ENCODE data around the gene ZNF629.
A peak's percentile ranks its signal among the peaks of the same experiment; 100 is the strongest.

The ZNF629 gene

DNA sequence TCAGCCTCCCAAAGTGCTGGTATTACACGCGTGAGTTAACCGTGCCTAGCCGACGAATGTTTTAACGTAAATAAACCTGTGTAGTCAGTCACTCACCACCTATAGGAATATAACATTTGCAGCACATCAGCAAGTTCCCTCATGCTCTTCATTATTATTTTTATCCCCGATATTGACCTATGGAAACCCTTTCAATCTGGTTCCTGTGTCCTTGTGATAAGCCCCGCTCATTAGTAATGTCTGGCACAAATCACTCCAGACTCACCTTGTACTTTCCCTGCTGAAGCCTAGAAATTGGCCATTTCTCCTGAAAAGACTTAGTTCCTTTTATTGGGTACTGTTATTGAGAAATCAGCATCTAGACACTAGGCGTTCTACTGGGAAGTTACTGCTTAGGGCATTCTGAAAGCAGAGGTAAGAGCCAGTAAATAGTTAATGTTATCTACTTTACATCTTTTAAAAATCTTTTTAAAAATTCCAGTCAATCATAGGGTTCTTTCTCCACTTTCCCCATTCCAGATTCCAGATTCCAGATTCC lies 40.3 kb downstream of the ZNF629 start:
- DNase-seq = no peak

DNA sequence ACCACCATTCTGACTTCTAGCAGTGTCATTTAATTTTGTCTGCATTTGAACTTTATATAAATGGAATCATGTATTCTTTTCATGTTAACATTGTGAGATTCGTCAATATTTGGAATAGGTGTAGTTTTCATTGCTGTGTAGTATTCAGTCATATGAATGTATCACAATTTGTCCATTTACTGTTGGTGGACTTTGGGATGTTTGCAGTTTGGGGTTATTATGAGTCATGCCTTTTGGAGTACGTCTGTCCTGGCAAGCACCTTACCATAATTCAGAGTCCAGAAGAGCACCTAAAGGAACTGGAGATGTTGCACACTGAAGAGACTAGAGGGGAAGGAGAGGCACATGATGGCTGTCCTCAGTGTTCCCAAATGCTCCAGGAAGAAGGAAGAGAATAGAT lies 41.9 kb downstream of the ZNF629 start:
- no peak for DNase-seq

- no peak for DNase-seq
Observed at GRCh38 chr16:30744183-30744582, 42.8 kb downstream of the ZNF629 start.

DNA sequence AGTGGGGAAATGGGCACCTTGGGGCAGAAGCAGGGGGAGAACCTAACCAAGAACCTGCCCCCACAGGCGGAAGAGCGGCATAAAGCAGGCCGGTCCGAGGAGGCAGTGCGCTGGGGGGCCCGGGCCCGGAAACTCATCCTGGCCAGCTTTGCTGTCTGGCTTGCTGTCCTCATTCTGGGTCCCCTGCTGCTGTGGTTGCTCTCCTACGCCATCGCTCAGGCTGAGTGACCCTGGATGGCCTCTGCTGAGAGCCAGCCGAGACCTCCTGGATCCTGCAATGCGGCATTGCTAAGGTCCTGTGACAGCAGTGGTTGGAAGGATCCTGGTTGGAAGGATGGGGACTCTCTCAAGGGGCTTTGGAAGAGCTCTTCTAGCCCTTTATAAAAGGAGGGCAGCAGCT lies 43.3 kb downstream of the ZNF629 start:
- no peak for DNase-seq

- no peak for DNase-seq
Observed at GRCh38 chr16:30741461-30741914, 45.5 kb downstream of the ZNF629 start.

DNA sequence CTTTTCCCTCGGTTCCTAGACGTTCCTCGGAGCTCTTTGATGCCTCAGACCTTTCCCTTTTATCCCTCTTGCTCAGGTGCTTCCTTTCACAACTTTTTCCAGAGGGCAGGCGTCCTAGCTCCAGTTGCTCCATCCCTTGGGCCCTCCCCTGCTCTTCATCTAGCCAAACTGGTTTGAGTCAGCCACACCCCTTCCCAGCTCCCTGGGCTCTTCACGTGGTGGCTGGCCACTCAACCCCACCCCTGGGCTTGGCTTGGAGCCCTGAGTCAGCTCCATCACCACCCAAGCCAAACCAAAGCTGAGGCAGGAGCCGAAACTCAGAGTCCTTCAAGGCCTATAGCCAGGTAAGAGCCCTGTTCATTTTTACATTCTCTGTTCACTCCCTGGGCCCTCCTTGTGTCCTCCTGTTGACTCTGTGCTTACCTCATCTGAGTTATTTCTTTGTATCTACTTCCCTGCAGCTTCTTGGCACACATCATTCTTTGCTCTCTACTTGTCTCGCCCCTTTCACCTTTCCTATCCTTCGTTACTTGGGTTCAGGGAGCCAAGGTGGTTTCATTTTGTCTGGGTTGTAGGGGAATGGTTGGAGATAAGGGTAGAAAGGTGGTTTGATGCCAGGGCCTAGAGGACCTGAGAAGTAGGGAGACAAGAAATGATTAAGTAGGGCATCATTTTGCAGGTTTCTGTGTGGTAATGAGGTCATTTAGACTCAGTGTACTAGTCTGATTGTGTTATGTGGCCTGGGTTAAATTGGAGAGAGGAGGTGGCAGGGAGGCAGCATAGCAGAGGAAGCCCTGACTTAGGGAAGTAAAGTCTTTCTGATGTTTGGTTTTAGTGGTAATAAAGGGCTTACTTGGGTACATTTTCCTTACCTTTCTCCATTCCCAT lies 46.4 kb downstream of the ZNF629 start:
- peak in 1 of 2 experiments; percentile 44 for DNase-seq

DNA sequence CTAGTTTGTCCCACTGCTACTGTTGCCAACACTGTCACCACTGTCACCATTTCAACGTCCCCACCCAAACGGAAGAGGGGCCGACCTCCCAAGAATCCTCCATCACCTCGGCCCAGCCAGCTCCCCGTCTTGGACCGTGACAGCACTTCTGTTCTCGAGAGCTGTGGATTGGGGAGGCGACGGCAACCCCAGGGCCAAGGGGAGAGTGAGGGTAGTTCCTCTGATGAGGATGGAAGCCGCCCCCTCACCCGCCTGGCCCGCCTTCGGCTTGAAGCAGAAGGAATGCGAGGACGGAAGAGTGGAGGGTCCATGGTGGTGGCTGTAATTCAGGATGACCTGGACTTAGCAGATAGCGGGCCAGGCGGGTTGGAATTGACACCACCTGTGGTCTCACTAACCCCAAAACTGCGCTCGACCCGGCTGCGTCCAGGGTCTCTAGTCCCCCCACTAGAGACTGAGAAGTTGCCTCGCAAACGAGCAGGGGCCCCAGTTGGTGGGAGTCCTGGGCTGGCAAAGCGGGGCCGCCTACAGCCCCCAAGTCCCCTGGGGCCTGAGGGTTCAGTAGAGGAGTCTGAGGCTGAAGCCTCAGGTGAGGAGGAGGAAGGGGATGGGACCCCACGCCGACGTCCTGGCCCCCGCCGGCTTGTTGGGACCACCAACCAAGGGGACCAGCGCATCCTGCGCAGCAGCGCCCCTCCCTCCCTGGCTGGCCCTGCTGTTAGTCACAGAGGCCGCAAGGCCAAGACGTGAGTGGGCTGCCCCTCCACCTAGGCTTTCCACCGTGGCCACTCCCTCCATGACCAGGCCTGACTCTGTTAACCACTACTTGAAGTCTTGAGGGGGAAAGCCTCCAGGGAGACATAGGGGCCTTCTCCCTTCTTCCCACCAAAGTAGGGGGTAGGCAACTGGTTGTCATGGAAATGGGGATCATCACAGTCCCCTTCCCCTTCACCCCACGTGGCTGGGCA lies 47.7 kb downstream of the ZNF629 start:
- DNase-seq = no peak

DNA sequence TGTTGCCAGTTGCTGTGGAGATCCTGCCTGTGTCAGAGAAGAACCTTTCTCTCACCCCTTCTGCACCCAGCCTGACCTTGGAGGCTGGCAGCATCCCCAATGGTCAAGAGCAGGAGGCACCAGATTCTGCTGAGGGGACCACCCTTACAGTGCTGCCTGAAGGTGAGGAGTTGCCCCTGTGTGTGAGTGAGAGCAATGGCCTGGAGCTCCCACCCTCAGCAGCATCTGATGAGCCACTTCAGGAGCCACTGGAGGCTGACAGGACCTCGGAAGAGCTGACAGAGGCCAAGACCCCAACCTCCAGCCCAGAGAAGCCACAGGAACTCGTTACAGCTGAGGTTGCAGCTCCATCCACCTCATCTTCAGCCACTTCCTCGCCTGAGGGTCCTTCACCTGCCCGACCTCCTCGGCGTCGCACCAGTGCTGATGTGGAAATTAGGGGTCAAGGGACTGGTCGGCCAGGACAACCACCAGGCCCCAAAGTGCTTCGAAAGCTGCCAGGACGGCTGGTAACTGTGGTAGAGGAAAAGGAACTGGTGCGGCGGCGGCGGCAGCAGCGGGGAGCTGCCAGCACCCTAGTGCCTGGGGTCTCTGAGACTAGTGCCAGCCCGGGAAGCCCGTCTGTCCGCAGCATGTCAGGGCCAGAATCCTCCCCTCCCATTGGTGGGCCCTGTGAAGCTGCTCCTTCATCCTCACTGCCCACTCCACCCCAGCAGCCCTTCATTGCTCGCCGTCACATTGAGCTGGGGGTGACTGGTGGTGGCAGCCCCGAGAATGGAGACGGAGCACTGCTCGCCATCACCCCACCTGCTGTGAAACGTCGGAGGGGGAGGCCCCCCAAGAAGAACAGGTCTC lies 49.0 kb downstream of the ZNF629 start:
- no peak for DNase-seq

DNA sequence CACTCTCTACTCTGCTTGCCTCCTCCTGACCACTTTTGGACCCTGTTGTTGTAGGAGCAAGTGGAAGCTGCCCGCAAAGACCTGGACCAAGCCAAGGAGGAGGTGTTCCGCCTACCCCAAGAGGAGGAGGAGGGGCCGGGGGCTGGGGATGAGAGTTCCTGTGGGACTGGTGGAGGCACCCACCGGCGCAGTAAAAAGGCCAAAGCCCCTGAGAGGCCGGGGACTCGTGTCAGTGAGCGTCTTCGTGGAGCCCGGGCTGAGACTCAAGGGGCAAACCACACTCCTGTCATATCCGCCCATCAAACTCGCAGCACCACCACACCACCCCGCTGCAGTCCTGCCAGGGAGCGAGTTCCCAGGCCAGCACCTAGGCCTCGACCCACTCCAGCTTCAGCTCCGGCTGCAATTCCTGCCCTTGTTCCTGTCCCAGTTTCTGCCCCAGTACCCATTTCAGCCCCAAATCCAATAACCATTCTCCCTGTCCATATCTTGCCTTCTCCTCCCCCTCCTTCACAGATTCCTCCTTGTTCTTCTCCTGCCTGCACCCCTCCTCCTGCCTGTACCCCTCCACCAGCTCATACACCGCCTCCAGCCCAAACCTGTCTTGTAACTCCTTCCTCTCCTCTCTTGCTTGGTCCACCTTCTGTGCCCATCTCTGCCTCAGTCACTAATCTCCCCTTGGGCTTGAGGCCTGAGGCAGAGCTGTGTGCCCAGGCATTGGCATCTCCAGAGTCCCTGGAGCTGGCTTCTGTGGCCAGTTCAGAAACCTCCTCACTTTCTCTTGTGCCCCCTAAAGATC lies 49.8 kb downstream of the ZNF629 start:
- no peak for DNase-seq

- DNase-seq = no peak
Observed at GRCh38 chr16:30731411-30731810, 55.6 kb downstream of the ZNF629 start.

GRCh38 chr16:30728899-30729672 lies 57.9 kb downstream of the ZNF629 start:
- DNase-seq = no peak
